K562 (cell line): Measurements from ENCODE around the gene B4GALNT3. TPM values are rescaled to one million over a fixed set of nuclear protein-coding genes. Genes with fewer than 3 reads are reported as not detected.

Experiments used
- HMGN3 ChIP-seq: IDR thresholded peaks from 2 replicates; pipeline ENCODE4 v1.6.1; 2011; ENCODE audit warnings: borderline replicate concordance, low read depth, mild to moderate bottlenecking, mixed read lengths, low read length; ENCODE audit not compliant: insufficient read length; ENCODE audit errors: extremely low read depth
- NFRKB ChIP-seq: fragments of 450-650 bp; IDR thresholded peaks from 2 replicates; pipeline ENCODE4 v1.6.1; 2016; ENCODE audit warnings: low read depth
- NR2C2 ChIP-seq, 2 experiments: fragments of 200-800 bp in 1 of 2; sonication (Bioruptor generic) in 1 of 2; sonication (generic) in 1 of 2; formaldehyde crosslinking in 1 of 2; IDR thresholded peaks; 2 replicates each; pipeline versions ENCODE4 v1.6.1 to v1.8.0; 2016 to 2022; ENCODE audit warnings: mild to moderate bottlenecking in 1 of 2, missing compliant biosample characterization in 1 of 2, missing genetic modification characterization in 1 of 2, missing genetic modification reagents in 1 of 2
- RREB1 ChIP-seq: fragments of 250-450 bp; sonication (Bioruptor Pico); IDR thresholded peaks from 2 replicates; pipeline ENCODE4 v1.4.0; 2020
- ZFP30 ChIP-seq: fragments of 250-450 bp; sonication (Bioruptor Pico); IDR thresholded peaks from 2 replicates; pipeline ENCODE4 v1.8.0; 2022; ENCODE audit warnings: moderate library complexity, mild to moderate bottlenecking, inconsistent platforms, borderline replicate concordance
- polyA plus RNA-seq, 8 experiments: library from polyadenylated mRNA; depleted of rRNA in 4 of 8; stranded (reverse) in 5 of 8; unstranded in 3 of 8; fragments of >200 nt; fragmentation: Nextera tagmentation in 2 of 8; fragmentation: Illumina TruSeq in 1 of 8; extraction: Ambion mirVana in 2 of 8; extraction: Trizol in 1 of 8; gene quantifications; 2 replicates each; pipeline versions ENCODE4 v1.2.1 to v1.2.3, GENCODE V29; 2011 to 2014; ENCODE audit warnings: inconsistent platforms in 1 of 8, missing spikeins in 1 of 8
- total RNA-seq, 7 experiments: library from RNA; depleted of rRNA in 6 of 7; stranded (reverse); fragments of >200 nt in 6 of 7; fragmentation: Illumina TruSeq in 2 of 7; extraction: Trizol in 2 of 7; gene quantifications; 2 replicates each; pipeline versions ENCODE4 v1.2.1 to v1.2.3, GENCODE V29; 2011 to 2021; ENCODE audit warnings: low replicate concordance in 1 of 7

The B4GALNT3 gene
- total and polyA plus RNA-seq, 9 of the 15 experiments (the other 6 are each of a cell fraction or from before 2014, with no cell fraction given), result 0.04 to 0.36 (median 0.10) TPM; not detected in 6

GRCh38 chr12:473198-473597, 13.5 kb downstream of the B4GALNT3 start (continued):
- no peak for TF ChIP-seq ZFP30 (CRISPR knock-in tag)
- TF ChIP-seq NFRKB, result no peak
- TF ChIP-seq NR2C2 (CRISPR knock-in tag; IDR thresholded peaks at IDR 0.05), result no peak
- no peak for TF ChIP-seq NR2C2 (tag; IDR thresholded peaks at IDR 0.05)
- no peak for TF ChIP-seq HMGN3
- TF ChIP-seq RREB1 (CRISPR knock-in tag), result no peak
